HepG2 (cell line): ENCODE results near the gene PXMP4. TPM values are rescaled to one million over a fixed set of nuclear protein-coding genes. Genes with fewer than 3 reads are reported as not detected.

Experiments
- JUN ChIP-seq: sonication (generic); formaldehyde crosslinking; IDR thresholded peaks from 2 replicates; pipeline ENCODE4 v1.4.0; 2020; ENCODE audit warnings: mild to moderate bottlenecking, missing genetic modification reagents
- KDM1A ChIP-seq: IDR thresholded peaks from 2 replicates; pipeline ENCODE4 v1.6.1; 2016; ENCODE audit warnings: missing compliant biosample characterization
- NFKBIZ ChIP-seq: IDR thresholded peaks from 2 replicates; pipeline ENCODE4 v1.6.1; 2018; ENCODE audit warnings: missing genetic modification reagents, missing compliant biosample characterization
- SALL2 ChIP-seq: sonication (generic); formaldehyde crosslinking; IDR thresholded peaks from 2 replicates; pipeline ENCODE4 v1.8.1; 2023; ENCODE audit warnings: mild to moderate bottlenecking, missing genetic modification reagents, inconsistent platforms
- SETDB1 ChIP-seq: sonication (generic); formaldehyde crosslinking; IDR thresholded peaks from 2 replicates; pipeline ENCODE4 v1.5.1; 2020; ENCODE audit warnings: missing genetic modification reagents, mild to moderate bottlenecking, borderline replicate concordance
- SOX13 ChIP-seq, 3 experiments: fragments of 450-650 bp in 1 of 3; sonication (generic) in 1 of 3; formaldehyde crosslinking in 1 of 3; IDR thresholded peaks in 2 of 3; conservative IDR thresholded peaks in 1 of 3; 2 replicates each; pipeline versions ENCODE4 v1.5.0 to v1.6.1; 2016 to 2020; ENCODE audit warnings: antibody characterized with exemption in 1 of 3, mild to moderate bottlenecking in 1 of 3, missing compliant biosample characterization in 1 of 3, missing genetic modification reagents in 1 of 3, moderate library complexity in 1 of 3
- TAF15 ChIP-seq: fragments of 200-400 bp; formaldehyde crosslinking; IDR thresholded peaks from one replicate; pipeline ENCODE4 v1.6.1; 2018; ENCODE audit warnings: mild to moderate bottlenecking, low read depth, low read length; ENCODE audit not compliant: poor library complexity, severe bottlenecking
- TCF12 ChIP-seq, 2 experiments: fragments of 450-650 bp in 1 of 2; sonication (generic) in 1 of 2; formaldehyde crosslinking in 1 of 2; IDR thresholded peaks; 2 replicates each; pipeline versions ENCODE4 v1.6.1 to v1.8.0; 2017 to 2022; ENCODE audit warnings: antibody characterized with exemption in 1 of 2, mild to moderate bottlenecking in 1 of 2, missing genetic modification reagents in 1 of 2, moderate library complexity in 1 of 2
- ZNF557 ChIP-seq: sonication (generic); formaldehyde crosslinking; IDR thresholded peaks from 2 replicates; pipeline ENCODE4 v1.4.0; 2020; ENCODE audit warnings: missing genetic modification reagents
- ZNF724P ChIP-seq: sonication (generic); formaldehyde crosslinking; IDR thresholded peaks from 2 replicates; pipeline ENCODE4 v1.8.0; 2022; ENCODE audit warnings: missing genetic modification reagents, borderline replicate concordance
- polyA plus RNA-seq, 8 experiments: library from polyadenylated mRNA; depleted of rRNA in 3 of 8; stranded (reverse) in 7 of 8; unstranded in 1 of 8; fragments of >200 nt; fragmentation: Illumina TruSeq in 4 of 8; extraction: Trizol in 4 of 8; gene quantifications; 2 replicates each; pipeline versions ENCODE4 v1.2.1 to v1.2.3, GENCODE V29; 2011 to 2016; ENCODE audit warnings: low read depth in 4 of 8, missing spikeins in 1 of 8, mixed read lengths in 1 of 8; ENCODE audit not compliant: insufficient read depth in 1 of 8
- total RNA-seq, 5 experiments: library from RNA; depleted of rRNA; stranded (reverse); fragments of >200 nt; fragmentation: Illumina TruSeq; extraction: Trizol; gene quantifications; 2 replicates each; pipeline ENCODE4 v1.2.3, GENCODE V29; 2016; ENCODE audit warnings: low read depth in 1 of 5
- TF ChIP-seq, protein P1 (sequence below): sonication (generic); formaldehyde crosslinking; IDR thresholded peaks from 2 replicates; pipeline ENCODE4 v1.4.0; 2020; ENCODE audit warnings: missing genetic modification reagents, borderline replicate concordance
- TF ChIP-seq, protein P2 (sequence below): sonication (generic); formaldehyde crosslinking; IDR thresholded peaks from 2 replicates; pipeline ENCODE4 v1.4.0; 2020; ENCODE audit warnings: missing genetic modification reagents
- TF ChIP-seq, protein P3 (sequence below): sonication (generic); formaldehyde crosslinking; IDR thresholded peaks from 2 replicates; pipeline ENCODE4 v1.8.0; 2022; ENCODE audit warnings: missing genetic modification reagents, mild to moderate bottlenecking, inconsistent platforms, borderline replicate concordance
- TF ChIP-seq, protein P4 (sequence below): sonication (generic); formaldehyde crosslinking; conservative IDR thresholded peaks from 2 replicates; pipeline ENCODE4 v1.8.1; 2023; ENCODE audit warnings: missing genetic modification reagents
- TF ChIP-seq, protein P5 (sequence below): sonication (generic); formaldehyde crosslinking; IDR thresholded peaks from 2 replicates; pipeline ENCODE4 v1.4.0; 2020; ENCODE audit warnings: missing genetic modification reagents

The PXMP4 gene
- total and polyA plus RNA-seq, 2 of the 13 experiments (the other 11 are each of a cell fraction or from before 2014, with no cell fraction given), result not detected

DNA sequence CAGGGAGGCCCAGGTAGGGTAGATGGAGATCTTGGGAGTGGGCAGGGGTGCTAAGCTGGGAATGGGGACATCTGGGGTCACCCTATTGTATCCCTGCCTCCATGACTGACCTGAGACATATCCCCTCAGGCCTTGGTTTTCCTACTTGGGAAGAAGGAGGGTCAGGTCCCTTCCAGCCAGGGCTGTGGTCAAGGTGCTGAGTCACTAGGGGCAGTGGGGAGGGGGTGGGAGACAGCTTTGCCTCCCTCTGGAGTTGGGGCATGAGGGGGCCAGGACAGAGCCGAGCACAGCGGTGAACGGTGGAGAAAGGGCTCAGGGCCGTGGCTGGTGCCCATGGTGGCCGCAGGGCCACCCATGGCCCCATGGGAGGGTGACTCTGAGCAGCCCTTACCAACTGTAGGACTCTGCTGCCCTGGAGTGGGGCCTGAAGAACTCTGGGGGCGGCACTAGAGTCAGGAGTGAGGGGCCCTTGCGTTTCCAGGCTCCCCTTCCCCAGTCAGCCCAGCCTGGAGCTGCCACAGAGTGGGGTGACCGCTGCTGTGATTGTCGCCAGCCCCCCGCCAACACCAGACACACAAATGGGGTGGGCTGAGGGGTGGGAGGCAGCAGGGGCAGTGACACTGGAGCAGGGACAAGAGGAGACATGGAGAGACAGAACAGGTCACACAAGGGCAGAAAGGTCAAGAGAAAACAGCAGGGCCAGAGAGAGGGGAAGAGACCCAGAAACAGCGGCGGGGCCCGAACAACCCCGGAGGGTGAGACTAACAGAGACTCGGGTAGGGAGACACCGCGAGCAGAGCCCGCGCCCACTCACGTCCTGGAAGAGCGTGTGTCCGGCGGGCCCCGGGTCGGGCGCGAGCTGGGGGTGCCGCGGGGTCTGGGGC is 46.5 kb downstream of the PXMP4 start (continued):
- TF ChIP-seq, protein P1, sequence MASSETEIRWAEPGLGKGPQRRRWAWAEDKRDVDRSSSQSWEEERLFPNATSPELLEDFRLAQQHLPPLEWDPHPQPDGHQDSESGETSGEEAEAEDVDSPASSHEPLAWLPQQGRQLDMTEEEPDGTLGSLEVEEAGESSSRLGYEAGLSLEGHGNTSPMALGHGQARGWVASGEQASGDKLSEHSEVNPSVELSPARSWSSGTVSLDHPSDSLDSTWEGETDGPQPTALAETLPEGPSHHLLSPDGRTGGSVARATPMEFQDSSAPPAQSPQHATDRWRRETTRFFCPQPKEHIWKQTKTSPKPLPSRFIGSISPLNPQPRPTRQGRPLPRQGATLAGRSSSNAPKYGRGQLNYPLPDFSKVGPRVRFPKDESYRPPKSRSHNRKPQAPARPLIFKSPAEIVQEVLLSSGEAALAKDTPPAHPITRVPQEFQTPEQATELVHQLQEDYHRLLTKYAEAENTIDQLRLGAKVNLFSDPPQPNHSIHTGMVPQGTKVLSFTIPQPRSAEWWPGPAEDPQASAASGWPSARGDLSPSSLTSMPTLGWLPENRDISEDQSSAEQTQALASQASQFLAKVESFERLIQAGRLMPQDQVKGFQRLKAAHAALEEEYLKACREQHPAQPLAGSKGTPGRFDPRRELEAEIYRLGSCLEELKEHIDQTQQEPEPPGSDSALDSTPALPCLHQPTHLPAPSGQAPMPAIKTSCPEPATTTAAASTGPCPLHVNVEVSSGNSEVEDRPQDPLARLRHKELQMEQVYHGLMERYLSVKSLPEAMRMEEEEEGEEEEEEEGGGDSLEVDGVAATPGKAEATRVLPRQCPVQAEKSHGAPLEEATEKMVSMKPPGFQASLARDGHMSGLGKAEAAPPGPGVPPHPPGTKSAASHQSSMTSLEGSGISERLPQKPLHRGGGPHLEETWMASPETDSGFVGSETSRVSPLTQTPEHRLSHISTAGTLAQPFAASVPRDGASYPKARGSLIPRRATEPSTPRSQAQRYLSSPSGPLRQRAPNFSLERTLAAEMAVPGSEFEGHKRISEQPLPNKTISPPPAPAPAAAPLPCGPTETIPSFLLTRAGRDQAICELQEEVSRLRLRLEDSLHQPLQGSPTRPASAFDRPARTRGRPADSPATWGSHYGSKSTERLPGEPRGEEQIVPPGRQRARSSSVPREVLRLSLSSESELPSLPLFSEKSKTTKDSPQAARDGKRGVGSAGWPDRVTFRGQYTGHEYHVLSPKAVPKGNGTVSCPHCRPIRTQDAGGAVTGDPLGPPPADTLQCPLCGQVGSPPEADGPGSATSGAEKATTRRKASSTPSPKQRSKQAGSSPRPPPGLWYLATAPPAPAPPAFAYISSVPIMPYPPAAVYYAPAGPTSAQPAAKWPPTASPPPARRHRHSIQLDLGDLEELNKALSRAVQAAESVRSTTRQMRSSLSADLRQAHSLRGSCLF, result no peak
- TF ChIP-seq KDM1A (CRISPR knock-in tag), result no peak
- TF ChIP-seq, protein P2, sequence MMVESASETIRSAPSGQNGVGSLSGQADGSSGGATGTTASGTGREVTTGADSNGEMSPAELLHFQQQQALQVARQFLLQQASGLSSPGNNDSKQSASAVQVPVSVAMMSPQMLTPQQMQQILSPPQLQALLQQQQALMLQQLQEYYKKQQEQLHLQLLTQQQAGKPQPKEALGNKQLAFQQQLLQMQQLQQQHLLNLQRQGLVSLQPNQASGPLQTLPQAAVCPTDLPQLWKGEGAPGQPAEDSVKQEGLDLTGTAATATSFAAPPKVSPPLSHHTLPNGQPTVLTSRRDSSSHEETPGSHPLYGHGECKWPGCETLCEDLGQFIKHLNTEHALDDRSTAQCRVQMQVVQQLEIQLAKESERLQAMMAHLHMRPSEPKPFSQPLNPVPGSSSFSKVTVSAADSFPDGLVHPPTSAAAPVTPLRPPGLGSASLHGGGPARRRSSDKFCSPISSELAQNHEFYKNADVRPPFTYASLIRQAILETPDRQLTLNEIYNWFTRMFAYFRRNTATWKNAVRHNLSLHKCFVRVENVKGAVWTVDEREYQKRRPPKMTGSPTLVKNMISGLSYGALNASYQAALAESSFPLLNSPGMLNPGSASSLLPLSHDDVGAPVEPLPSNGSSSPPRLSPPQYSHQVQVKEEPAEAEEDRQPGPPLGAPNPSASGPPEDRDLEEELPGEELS (CRISPR knock-in tag), result no peak
- TF ChIP-seq SOX13 (IDR thresholded peaks at IDR 0.05), result no peak
- TF ChIP-seq SOX13 (CRISPR knock-in tag; conservative IDR thresholded peaks at IDR 0.05 in 1 of 2, IDR thresholded peaks at IDR 0.05 in 1 of 2), result 0 out of 4 replicates have a peak, but pooled peaks of 1 of the 2 experiments have one; percentile 1
- no peak for TF ChIP-seq TAF15
- no peak for TF ChIP-seq TCF12 (IDR thresholded peaks at IDR 0.05)
- no peak for TF ChIP-seq TCF12 (CRISPR knock-in tag; IDR thresholded peaks at IDR 0.05)
- TF ChIP-seq, protein P3, sequence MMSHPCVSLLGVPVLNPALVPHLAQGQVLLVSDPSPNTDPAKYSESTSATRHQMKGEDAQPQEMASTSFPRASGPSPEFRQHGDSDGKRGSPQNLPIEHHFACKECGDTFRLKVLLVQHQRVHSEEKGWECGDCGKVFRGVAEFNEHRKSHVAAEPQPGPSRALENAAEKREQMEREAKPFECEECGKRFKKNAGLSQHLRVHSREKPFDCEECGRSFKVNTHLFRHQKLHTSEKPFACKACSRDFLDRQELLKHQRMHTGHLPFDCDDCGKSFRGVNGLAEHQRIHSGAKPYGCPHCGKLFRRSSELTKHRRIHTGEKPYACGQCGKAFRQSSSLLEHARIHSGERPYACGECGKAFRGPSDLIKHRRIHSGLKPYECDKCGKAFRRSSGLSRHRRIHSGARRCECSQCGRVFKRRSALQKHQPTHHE, result 0 out of 2 replicates have a peak, but pooled peaks have one; percentile 28
- no peak for TF ChIP-seq JUN (CRISPR knock-in tag)
- no peak for TF ChIP-seq ZNF557
- no peak for TF ChIP-seq SETDB1 (CRISPR knock-in tag)
- TF ChIP-seq, protein P4, sequence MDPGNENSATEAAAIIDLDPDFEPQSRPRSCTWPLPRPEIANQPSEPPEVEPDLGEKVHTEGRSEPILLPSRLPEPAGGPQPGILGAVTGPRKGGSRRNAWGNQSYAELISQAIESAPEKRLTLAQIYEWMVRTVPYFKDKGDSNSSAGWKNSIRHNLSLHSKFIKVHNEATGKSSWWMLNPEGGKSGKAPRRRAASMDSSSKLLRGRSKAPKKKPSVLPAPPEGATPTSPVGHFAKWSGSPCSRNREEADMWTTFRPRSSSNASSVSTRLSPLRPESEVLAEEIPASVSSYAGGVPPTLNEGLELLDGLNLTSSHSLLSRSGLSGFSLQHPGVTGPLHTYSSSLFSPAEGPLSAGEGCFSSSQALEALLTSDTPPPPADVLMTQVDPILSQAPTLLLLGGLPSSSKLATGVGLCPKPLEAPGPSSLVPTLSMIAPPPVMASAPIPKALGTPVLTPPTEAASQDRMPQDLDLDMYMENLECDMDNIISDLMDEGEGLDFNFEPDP (CRISPR knock-in tag), result peak; percentile 96; the same call in 1 of the 2 replicates
- 0 out of 2 replicates have a peak, but pooled peaks have one; percentile 42 for TF ChIP-seq SALL2 (CRISPR knock-in tag)
- TF ChIP-seq, protein P5, sequence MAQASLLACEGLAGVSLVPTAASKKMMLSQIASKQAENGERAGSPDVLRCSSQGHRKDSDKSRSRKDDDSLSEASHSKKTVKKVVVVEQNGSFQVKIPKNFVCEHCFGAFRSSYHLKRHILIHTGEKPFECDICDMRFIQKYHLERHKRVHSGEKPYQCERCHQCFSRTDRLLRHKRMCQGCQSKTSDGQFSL (CRISPR knock-in tag), result no peak
- TF ChIP-seq ZNF724P (CRISPR knock-in tag), result no peak
- TF ChIP-seq NFKBIZ (CRISPR knock-in tag), result peak; percentile 55; the same call in 1 of the 2 replicates
